GM23338 (cell line): ENCODE results near the gene DLX4.

Experiments
- CTCF ChIP-seq, 2 experiments: fragments of 200-600 bp in 1 of 2; sonication (generic) in 1 of 2; conservative IDR thresholded peaks; 2 replicates each; pipeline versions ENCODE4 v1.5.1 to v1.6.1; 2016 to 2017; ENCODE audit warnings: antibody characterized with exemption in 2 of 2, low read depth in 2 of 2, mild to moderate bottlenecking in 2 of 2, moderate library complexity in 1 of 2
- EZH2 ChIP-seq: fragments of 200-600 bp; sonication (generic); IDR thresholded peaks from one replicate; pipeline ENCODE4 v1.8.0; 2017; ENCODE audit warnings: antibody characterized with exemption, mild to moderate bottlenecking, low read depth; ENCODE audit not compliant: unreplicated experiment
- EZH2phosphoT487 ChIP-seq: fragments of 200-600 bp; sonication (generic); IDR thresholded peaks from one replicate; pipeline ENCODE4 v1.8.1; 2018; ENCODE audit warnings: antibody characterized with exemption; ENCODE audit not compliant: unreplicated experiment
- JUNB ChIP-seq: IDR thresholded peaks from one replicate; pipeline ENCODE4 v1.6.1; 2016; ENCODE audit warnings: antibody characterized with exemption; ENCODE audit not compliant: unreplicated experiment
- POLR2AphosphoS5 ChIP-seq: IDR thresholded peaks from 2 replicates; pipeline ENCODE4 v1.6.1; 2016; ENCODE audit warnings: antibody characterized with exemption, low read depth
- REST ChIP-seq: IDR thresholded peaks from one replicate; pipeline ENCODE4 v1.6.1; 2018; ENCODE audit warnings: antibody characterized with exemption; ENCODE audit not compliant: unreplicated experiment
- ZNF114 ChIP-seq: fragments of 250-450 bp; sonication (Bioruptor Pico); IDR thresholded peaks from 2 replicates; pipeline ENCODE4 v1.5.0; 2020; ENCODE audit warnings: mild to moderate bottlenecking, moderate library complexity

- no peak for TF ChIP-seq CTCF (conservative IDR thresholded peaks at IDR 0.05; ENCODE audit: low read depth in 2 of 2)
- TF ChIP-seq POLR2AphosphoS5: no peak
- no peak for TF ChIP-seq JUNB
- TF ChIP-seq ZNF114: no peak
- no peak for TF ChIP-seq EZH2
- no peak for TF ChIP-seq REST
- no peak for TF ChIP-seq EZH2phosphoT487
Measured at GRCh38 chr17:50009282-50009681, 40.3 kb downstream of the DLX4 start.
